DOHH2 (cell line): ENCODE results near the gene PACS2.
"Not testable (repeated sequence)": the region's sequence is repeated elsewhere in the genome, so short reads cannot be mapped to it uniquely, and the experiment has no call there.

Experiments
- H3F3A ChIP-seq: fragments of 200-600 bp; sonication (generic), shearing (Covaris generic); 2 replicates; pipeline ENCODE4 v1.6.0; 2016; ENCODE audit warnings: antibody characterized with exemption, mild to moderate bottlenecking; ENCODE audit not compliant: control insufficient read depth, insufficient read depth
- H3K27ac ChIP-seq: fragments of 200-600 bp; sonication (generic); 2 replicates; pipeline ENCODE4 v1.5.1; 2014; ENCODE audit warnings: low read depth, mild to moderate bottlenecking, low read length, moderate library complexity
- H3K27me3 ChIP-seq: fragments of 200-600 bp; sonication (generic); 2 replicates; pipeline ENCODE4 v1.6.1; 2014; ENCODE audit warnings: mild to moderate bottlenecking, low read length, mixed read lengths; ENCODE audit not compliant: control insufficient read depth
- H3K36me3 ChIP-seq: fragments of 200-600 bp; sonication (generic); 2 replicates; pipeline ENCODE4 v1.6.1; 2014; ENCODE audit warnings: mild to moderate bottlenecking, low read length, moderate library complexity, mixed read lengths; ENCODE audit not compliant: control insufficient read depth
- H3K4me1 ChIP-seq: fragments of 200-600 bp; sonication (generic); 2 replicates; pipeline ENCODE4 v1.6.1; 2014; ENCODE audit warnings: mild to moderate bottlenecking, low read length, mixed read lengths; ENCODE audit not compliant: control insufficient read depth
- H3K4me2 ChIP-seq: fragments of 200-600 bp; sonication (generic); 2 replicates; pipeline ENCODE4 v1.6.0; 2014; ENCODE audit warnings: mild to moderate bottlenecking, low read length, moderate library complexity
- H3K4me3 ChIP-seq: fragments of 200-600 bp; sonication (generic); 2 replicates; pipeline ENCODE4 v1.5.1; 2014; ENCODE audit warnings: mild to moderate bottlenecking, low read length, mixed read lengths
- H3K79me2 ChIP-seq: fragments of 200-600 bp; sonication (generic); 2 replicates; pipeline ENCODE4 v1.6.1; 2014; ENCODE audit warnings: mild to moderate bottlenecking, low read length, mixed read lengths; ENCODE audit not compliant: control insufficient read depth
- H3K9me2 ChIP-seq: fragments of 200-600 bp; sonication (generic); replicated peaks from 2 replicates; pipeline ENCODE4 v1.6.1; 2014; ENCODE audit warnings: mild to moderate bottlenecking, low read length, mixed read lengths; ENCODE audit not compliant: control insufficient read depth
- H3K9me3 ChIP-seq: fragments of 200-600 bp; sonication (generic); 2 replicates; pipeline ENCODE4 v1.6.1; 2014; ENCODE audit warnings: antibody characterized with exemption, low read length, mixed read lengths; ENCODE audit not compliant: control insufficient read depth, insufficient read depth
- H4K20me1 ChIP-seq: fragments of 200-600 bp; sonication (generic); 2 replicates; pipeline ENCODE4 v1.6.0; 2014; ENCODE audit warnings: low read depth, mild to moderate bottlenecking, antibody characterized with exemption, low read length, moderate library complexity; ENCODE audit not compliant: control insufficient read depth, insufficient read depth
- EZH2phosphoT487 ChIP-seq: fragments of 200-600 bp; sonication (generic); IDR thresholded peaks from 2 replicates; pipeline ENCODE4 v1.6.1; 2017; ENCODE audit warnings: borderline replicate concordance, mild to moderate bottlenecking, antibody characterized with exemption, low read length, moderate library complexity, mixed read lengths
- TF ChIP-seq, protein P1 (sequence below): fragments of 200-600 bp; sonication (generic); IDR thresholded peaks from one replicate; pipeline ENCODE4 v1.5.1; 2014; ENCODE audit warnings: antibody characterized with exemption, mild to moderate bottlenecking, low read depth, low read length; ENCODE audit not compliant: poor library complexity, severe bottlenecking

The PACS2 gene

GRCh38 chr14:105290621-105291346, 23.8 kb upstream of the PACS2 start:
- Histone ChIP-seq H4K20me1 (0 out of 2 replicates have a peak, but pooled peaks cover 3% of the 10 kb centered on the region), H3K4me2 (no peak overlapping the region), H3K4me3 (no peak overlapping the region), H3K27ac (no peak overlapping the region), H3K9me2 (no peaks in the 10 kb centered on the region), H3K36me3 (no peaks in the 10 kb centered on the region), H3K27me3 (peaks cover 3% of the 10 kb centered on the region; the same call in 1 of the 2 replicates), H3K79me2 (peaks cover 49% of the 10 kb centered on the region), H3F3A (no peaks in the 10 kb centered on the region), H3K4me1 (peaks cover 22% of the 10 kb centered on the region), H3K9me3 (no peaks in the 10 kb centered on the region)
- TF ChIP-seq EZH2phosphoT487 = no peak
- TF ChIP-seq, protein P1, sequence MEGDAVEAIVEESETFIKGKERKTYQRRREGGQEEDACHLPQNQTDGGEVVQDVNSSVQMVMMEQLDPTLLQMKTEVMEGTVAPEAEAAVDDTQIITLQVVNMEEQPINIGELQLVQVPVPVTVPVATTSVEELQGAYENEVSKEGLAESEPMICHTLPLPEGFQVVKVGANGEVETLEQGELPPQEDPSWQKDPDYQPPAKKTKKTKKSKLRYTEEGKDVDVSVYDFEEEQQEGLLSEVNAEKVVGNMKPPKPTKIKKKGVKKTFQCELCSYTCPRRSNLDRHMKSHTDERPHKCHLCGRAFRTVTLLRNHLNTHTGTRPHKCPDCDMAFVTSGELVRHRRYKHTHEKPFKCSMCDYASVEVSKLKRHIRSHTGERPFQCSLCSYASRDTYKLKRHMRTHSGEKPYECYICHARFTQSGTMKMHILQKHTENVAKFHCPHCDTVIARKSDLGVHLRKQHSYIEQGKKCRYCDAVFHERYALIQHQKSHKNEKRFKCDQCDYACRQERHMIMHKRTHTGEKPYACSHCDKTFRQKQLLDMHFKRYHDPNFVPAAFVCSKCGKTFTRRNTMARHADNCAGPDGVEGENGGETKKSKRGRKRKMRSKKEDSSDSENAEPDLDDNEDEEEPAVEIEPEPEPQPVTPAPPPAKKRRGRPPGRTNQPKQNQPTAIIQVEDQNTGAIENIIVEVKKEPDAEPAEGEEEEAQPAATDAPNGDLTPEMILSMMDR = peak; percentile 13

DNA sequence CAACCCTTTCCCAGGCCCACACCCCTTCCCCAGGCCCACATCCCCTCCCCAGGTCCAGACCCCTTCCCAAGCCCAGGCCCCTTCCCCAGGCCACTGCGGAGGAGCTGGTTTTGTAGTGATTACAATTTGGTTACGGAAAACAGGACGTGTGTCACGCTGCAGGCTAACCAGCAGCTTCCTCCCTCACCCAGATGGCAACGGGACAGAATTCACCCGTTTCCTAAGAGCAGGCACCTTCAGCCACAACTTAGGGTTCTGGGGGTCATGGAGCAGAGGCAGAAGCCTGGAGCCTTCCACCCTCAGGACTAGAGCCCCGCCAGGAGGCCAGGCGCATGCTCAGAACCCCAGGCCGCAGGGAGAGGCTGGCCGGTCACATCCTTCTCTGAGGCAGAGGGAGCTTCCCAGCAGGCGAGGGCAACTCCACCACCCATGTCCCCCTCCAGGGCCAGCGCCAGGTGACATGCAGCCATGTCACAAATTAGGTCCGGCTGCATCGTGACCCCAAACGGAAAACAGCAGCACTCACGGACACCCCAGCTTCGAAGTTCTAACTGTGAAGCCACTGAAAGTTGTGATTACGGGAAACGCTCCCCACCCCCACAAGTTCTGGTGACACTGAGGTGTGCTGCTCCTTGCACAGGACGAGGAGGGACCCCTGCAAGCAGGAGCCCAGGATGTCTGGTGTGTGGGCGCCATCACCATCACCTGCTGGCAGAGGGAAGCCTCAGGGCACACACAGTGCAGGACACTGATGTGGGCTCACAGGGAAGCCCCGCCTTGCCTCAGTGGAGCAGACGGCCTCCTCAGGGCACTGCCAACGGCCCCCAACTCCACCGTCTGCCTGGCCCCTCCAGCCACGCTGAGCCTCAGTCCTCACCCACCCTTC, 21.5 kb upstream of the PACS2 start:
- H3K4me3 ChIP-seq = no peak overlapping the region
- H3K36me3 ChIP-seq = no peaks in the 10 kb centered on the region
- no peak for TF ChIP-seq EZH2phosphoT487
- TF ChIP-seq, protein P1 = no peak
- no peaks in the 10 kb centered on the region for H3K9me2 ChIP-seq
- H3K79me2 ChIP-seq = peaks cover 59% of the 10 kb centered on the region
- no peaks in the 10 kb centered on the region; the same call in 1 of the 2 replicates for H3F3A ChIP-seq
- no peaks in the 10 kb centered on the region for H3K9me3 ChIP-seq
- H3K27me3 ChIP-seq = peaks cover 3% of the 10 kb centered on the region; the same call in 1 of the 2 replicates
- no peak overlapping the region for H3K27ac ChIP-seq
- peaks cover 22% of the 10 kb centered on the region for H3K4me1 ChIP-seq
- 0 out of 2 replicates have a peak, but pooled peaks cover 3% of the 10 kb centered on the region for H4K20me1 ChIP-seq
- H3K4me2 ChIP-seq = no peak overlapping the region

- Histone ChIP-seq H3K9me3 (no peaks in the 10 kb centered on the region), H3K9me2 (no peaks in the 10 kb centered on the region), H3K4me3 (no peak overlapping the region), H3K27me3 (peaks cover 3% of the 10 kb centered on the region; the same call in 1 of the 2 replicates), H4K20me1 (0 out of 2 replicates have a peak, but pooled peaks cover 3% of the 10 kb centered on the region), H3K36me3 (no peaks in the 10 kb centered on the region), H3K4me1 (peaks cover 22% of the 10 kb centered on the region), H3K79me2 (peaks cover 68% of the 10 kb centered on the region), H3K27ac (no peak overlapping the region), H3F3A (no peaks in the 10 kb centered on the region; the same call in 1 of the 2 replicates), H3K4me2 (peak overlapping the region; percentile 3; the same call in 1 of the 2 replicates)
- TF ChIP-seq, protein P1 = no peak
- no peak for TF ChIP-seq EZH2phosphoT487
Measured at GRCh38 chr14:105294142-105294597, 20.4 kb upstream of the PACS2 start.

- H3K4me3 ChIP-seq, H3K27me3 ChIP-seq, H3F3A ChIP-seq, H3K36me3 ChIP-seq, H3K27ac ChIP-seq, H3K9me3 ChIP-seq, H3K4me2 ChIP-seq, H3K9me2 ChIP-seq, H4K20me1 ChIP-seq: not testable (repeated sequence)
- Histone ChIP-seq H3K4me1 (peaks cover 32% of the 10 kb centered on the region), H3K79me2 (peaks cover 70% of the 10 kb centered on the region)
Measured at GRCh38 chr14:105297311-105297710, 17.2 kb upstream of the PACS2 start.
